HCT116 (cell line): ENCODE data around the gene FXYD6. TPM values are rescaled to one million over a fixed set of nuclear protein-coding genes. Genes with fewer than 3 reads are reported as not detected.

Experiments used
- ATAC-seq: fragments of 200-7000 bp; cut with Tn5 transposase; 2 replicates; pipeline ENCODE4 v1.9.1; 2020; ENCODE audit warnings: mild to moderate bottlenecking, moderate library complexity
- BruUV-seq: library from RNA; stranded (reverse); fragments of 400-500 nt; replicated peaks from 2 replicates; lab custom pipeline; 2021; lab: Mats Ljungman, UMichigan
- CTCF ChIA-PET: fragments of 300-600 bp; sonication (Branson Sonifier 250); formaldehyde crosslinking; loops from one replicate; lab custom pipeline; 2021; ENCODE audit warnings: antibody characterized with exemption; lab: Charles Lee
- POLR2A ChIA-PET: fragments of 300-600, 350-600 bp; sonication (Branson Sonifier 250); formaldehyde crosslinking; loops from one replicate; lab custom pipeline; 2021; ENCODE audit warnings: antibody characterized with exemption; lab: Charles Lee
- RAD21 ChIA-PET, 2 experiments: fragments of 300-600 bp; sonication (Branson Sonifier 250); formaldehyde crosslinking; loops; one replicate each; lab custom pipeline; 2023; ENCODE audit warnings: low total read pairs in 2 of 2; ENCODE audit not compliant: uncharacterized antibody in 2 of 2, unreplicated experiment in 2 of 2, low non-redundant PET in 1 of 2; lab: Charles Lee
- DNase-seq: peaks from one replicate; pipeline ENCODE4 v3.0.0-alpha.2; 2010; ENCODE audit warnings: low read depth, low spot score
- H2AFZ ChIP-seq: fragments of 200-600 bp; shearing (Covaris generic), sonication (generic); 2 replicates; pipeline ENCODE4 v1.6.1; 2017; ENCODE audit warnings: low read depth, mixed run types, mixed read lengths, antibody characterized with exemption, low read length; ENCODE audit not compliant: poor library complexity, severe bottlenecking
- H3K27ac ChIP-seq: 2 replicates; pipeline ENCODE4 v1.5.1; 2012; ENCODE audit warnings: low read depth, low read length
- H3K27me3 ChIP-seq: fragments of 200-600 bp; sonication (generic); 2 replicates; pipeline ENCODE4 v1.6.1; 2016; ENCODE audit warnings: mixed run types, low read length, mixed read lengths; ENCODE audit not compliant: insufficient read depth
- H3K36me3 ChIP-seq, 2 experiments: fragments of 200-500 bp in 1 of 2; fragments of 200-600 bp in 1 of 2; sonication (Bioruptor generic) in 1 of 2; sonication (generic) in 1 of 2; 2 replicates each; pipeline versions ENCODE4 v1.5.1 to v1.6.1; 2014 to 2016; ENCODE audit warnings: low read length in 2 of 2, inconsistent platforms in 1 of 2, mixed read lengths in 1 of 2, mixed run types in 1 of 2; ENCODE audit not compliant: insufficient read depth in 2 of 2, control insufficient read depth in 1 of 2
- H3K4me1 ChIP-seq, 2 experiments: fragments of 200-600 bp in 1 of 2; sonication (generic) in 1 of 2; 2 replicates each; pipeline versions ENCODE4 v1.5.1 to v1.6.1; 2012 to 2017; ENCODE audit warnings: low read length in 2 of 2, inconsistent platforms in 1 of 2, mild to moderate bottlenecking in 1 of 2, mixed read lengths in 1 of 2, mixed run types in 1 of 2, moderate library complexity in 1 of 2; ENCODE audit not compliant: insufficient read depth in 2 of 2, control insufficient read depth in 1 of 2
- H3K4me2 ChIP-seq: fragments of 200-600 bp; sonication (generic); 2 replicates; pipeline ENCODE4 v1.6.1; 2017; ENCODE audit warnings: mixed run types, low read length, mixed read lengths
- H3K4me3 ChIP-seq, 2 experiments: fragments of 200-600 bp in 1 of 2; sonication (generic) in 1 of 2; replicated peaks in 1 of 2; 2 replicates each; pipeline ENCODE4 v1.5.1; 2011 to 2016; ENCODE audit warnings: low read length in 2 of 2, control low read depth in 1 of 2, low read depth in 1 of 2, mild to moderate bottlenecking in 1 of 2, mixed read lengths in 1 of 2, mixed run types in 1 of 2
- H3K79me2 ChIP-seq: fragments of 200-600 bp; sonication (generic); 2 replicates; pipeline ENCODE4 v1.6.1; 2017; ENCODE audit warnings: mild to moderate bottlenecking, mixed run types, low read length, moderate library complexity, mixed read lengths; ENCODE audit not compliant: insufficient read depth
- H3K9ac ChIP-seq: fragments of 200-600 bp; sonication (generic); 2 replicates; pipeline ENCODE4 v1.6.1; 2016; ENCODE audit warnings: low read length, mixed read lengths
- H3K9me2 ChIP-seq: fragments of 200-600 bp; sonication (generic), shearing (Covaris generic); 2 replicates; pipeline ENCODE4 v1.6.1; 2017; ENCODE audit warnings: mixed run types, mild to moderate bottlenecking, moderate library complexity; ENCODE audit not compliant: insufficient read depth
- H3K9me3 ChIP-seq, 2 experiments: fragments of 200-500 bp in 1 of 2; fragments of 200-600 bp in 1 of 2; sonication (Bioruptor generic) in 1 of 2; sonication (generic) in 1 of 2; 2 replicates each; pipeline ENCODE4 v1.6.1; 2014 to 2017; ENCODE audit warnings: low read length in 2 of 2, mixed read lengths in 2 of 2, inconsistent platforms in 1 of 2, low read depth in 1 of 2, mild to moderate bottlenecking in 1 of 2, mixed run types in 1 of 2, moderate library complexity in 1 of 2; ENCODE audit not compliant: control insufficient read depth in 1 of 2, insufficient read depth in 1 of 2
- H4K20me1 ChIP-seq: fragments of 200-600 bp; sonication (generic), shearing (Covaris generic); 2 replicates; pipeline ENCODE4 v1.6.1; 2017; ENCODE audit warnings: mixed run types, mild to moderate bottlenecking, moderate library complexity; ENCODE audit not compliant: insufficient read depth
- CBX3 ChIP-seq: IDR thresholded peaks from 2 replicates; pipeline ENCODE4 v1.6.1; 2012; ENCODE audit warnings: low read depth
- CTCF ChIP-seq, 3 experiments: fragments of 200-600 bp in 1 of 3; sonication (generic) in 1 of 3; IDR thresholded peaks in 2 of 3; conservative IDR thresholded peaks in 1 of 3; 2 replicates each; pipeline ENCODE4 v1.5.1; 2012 to 2017; ENCODE audit warnings: low read depth in 2 of 3, low read length in 2 of 3, antibody characterized with exemption in 1 of 3, borderline replicate concordance in 1 of 3, control low read depth in 1 of 3, mild to moderate bottlenecking in 1 of 3, mixed read lengths in 1 of 3, mixed run types in 1 of 3, moderate library complexity in 1 of 3; ENCODE audit not compliant: insufficient read depth in 1 of 3
- EGR1 ChIP-seq: IDR thresholded peaks from 2 replicates; pipeline ENCODE4 v1.6.1; 2012; ENCODE audit warnings: low read depth
- FOSL1 ChIP-seq: IDR thresholded peaks from 2 replicates; pipeline ENCODE4 v1.6.1; 2012; ENCODE audit warnings: low read depth
- POLR2AphosphoS5 ChIP-seq: IDR thresholded peaks from 2 replicates; pipeline ENCODE4 v1.6.1; 2011; ENCODE audit warnings: mild to moderate bottlenecking, low read depth, low read length, moderate library complexity
- RAD21 ChIP-seq: IDR thresholded peaks from 2 replicates; pipeline ENCODE4 v1.6.1; 2012; ENCODE audit warnings: low read depth, mild to moderate bottlenecking
- SIN3A ChIP-seq: IDR thresholded peaks from 2 replicates; pipeline ENCODE4 v1.6.1; 2012; ENCODE audit warnings: low read depth
- SP1 ChIP-seq: IDR thresholded peaks from 2 replicates; pipeline ENCODE4 v1.6.1; 2012; ENCODE audit warnings: low read depth
- TCF7L2 ChIP-seq: IDR thresholded peaks from 2 replicates; pipeline ENCODE4 v1.7.0; 2011; ENCODE audit warnings: borderline replicate concordance, inconsistent platforms; ENCODE audit not compliant: insufficient read depth, insufficient read length; ENCODE audit errors: extremely low read depth
- ZBTB33 ChIP-seq: IDR thresholded peaks from 2 replicates; pipeline ENCODE4 v1.6.1; 2011; ENCODE audit warnings: mild to moderate bottlenecking, low read length, moderate library complexity; ENCODE audit not compliant: insufficient replicate concordance; ENCODE audit errors: extremely low read depth
- intact Hi-C: fragments of 100-400 bp; cut with micrococcal nuclease; formaldehyde crosslinking; loops from 2 replicates; pipeline ENCODE4 v1.10.0; 2022
- total RNA-seq: library from RNA; stranded (reverse); gene quantifications from one replicate; pipeline ENCODE4 v1.2.1, GENCODE V29; 2021; ENCODE audit not compliant: unreplicated experiment

FXYD6 gene
- total RNA-seq, 1 experiment from 2014 or later = 2.5 TPM

- DNase-seq (no peak), ATAC-seq (no peak)
- POLR2A ChIA-PET = no interaction called here
- no peaks in the 10 kb centered on the region for H3K9me2 ChIP-seq
- H3K27me3 ChIP-seq = no peaks in the 10 kb centered on the region
- no peak overlapping the region for H3K27ac ChIP-seq
- intact Hi-C loops = no loop called here
- H4K20me1 ChIP-seq = no peaks in the 10 kb centered on the region
- no TSS peak for BruUV-seq
- H3K36me3 ChIP-seq = no peaks in the 10 kb centered on the region
- no peaks in the 10 kb centered on the region for H3K79me2 ChIP-seq
- CTCF ChIA-PET = no interaction called here
- peaks cover 9 to 32% of the 10 kb centered on the region in 2 experiments for H3K4me1 ChIP-seq
- RAD21 ChIA-PET = no interaction called here
- H3K9ac ChIP-seq = no peak overlapping the region
- TF ChIP-seq CTCF (IDR thresholded peaks at IDR 0.05 in 2 of 3, conservative IDR thresholded peaks at IDR 0.05 in 1 of 3; ENCODE audit: borderline replicate concordance in 1 of 3, insufficient read depth in 1 of 3, low read depth in 2 of 3, low read length in 2 of 3) (peak in 2 of 3 experiments; percentile 16 to 17; a peak in 1 of 6 replicates), CBX3 (0 out of 2 replicates have a peak, but pooled peaks have one; percentile 19), POLR2AphosphoS5 (no peak), EGR1 (no peak), FOSL1 (no peak), RAD21 (peak; percentile 48), ZBTB33 (no peak), SP1 (no peak), SIN3A (no peak), TCF7L2 (no peak)
- H3K4me3 ChIP-seq = no peak overlapping the region
- no peak overlapping the region for H3K4me2 ChIP-seq
- no peak overlapping the region for H2AFZ ChIP-seq
- no peaks in the 10 kb centered on the region for H3K9me3 ChIP-seq
These were observed 34.1 kb upstream of the FXYD6 start for GRCh38 chr11:117910525-117910924.
